Neural crest cell (in vitro differentiated cells): ENCODE data around the gene SBK2. TPM values are rescaled to one million over a fixed set of nuclear protein-coding genes. Genes with fewer than 3 reads are reported as not detected.

Experiments
- DNase-seq: peaks from one replicate; pipeline ENCODE4 v3.0.0; 2021; ENCODE audit warnings: low read depth, mixed read lengths, low spot score
- H3K27ac Mint-ChIP-seq: one replicate; pipeline ENCODE4 v1.8.0; 2021; ENCODE audit warnings: mild to moderate bottlenecking, mixed read lengths; ENCODE audit not compliant: unreplicated experiment
- H3K27me3 Mint-ChIP-seq: 2 replicates; pipeline ENCODE4 v1.8.0; 2021; ENCODE audit warnings: low read depth, mild to moderate bottlenecking, mixed read lengths
- H3K36me3 Mint-ChIP-seq: 2 replicates; pipeline ENCODE4 v1.8.0; 2021; ENCODE audit warnings: low read depth, mild to moderate bottlenecking, mixed read lengths
- H3K4me1 Mint-ChIP-seq: 2 replicates; pipeline ENCODE4 v1.8.0; 2021; ENCODE audit warnings: mixed read lengths
- H3K4me3 Mint-ChIP-seq: one replicate; pipeline ENCODE4 v1.8.0; 2021; ENCODE audit warnings: mild to moderate bottlenecking, mixed read lengths
- H3K9me3 Mint-ChIP-seq: 2 replicates; pipeline ENCODE4 v1.8.0; 2021; ENCODE audit warnings: mixed read lengths
- total RNA-seq: library from RNA; stranded (reverse); gene quantifications from 2 replicates; pipeline ENCODE4 v1.2.1, GENCODE V29; 2021
- TF ChIP-seq, protein P1 (sequence below): fragments of 200-600 bp; sonication (generic); conservative IDR thresholded peaks from 2 replicates; pipeline ENCODE4 v1.5.0; 2021; ENCODE audit warnings: antibody characterized with exemption, mild to moderate bottlenecking

Gene SBK2
- total RNA-seq, 1 donor from 2014 or later = not detected

DNA sequence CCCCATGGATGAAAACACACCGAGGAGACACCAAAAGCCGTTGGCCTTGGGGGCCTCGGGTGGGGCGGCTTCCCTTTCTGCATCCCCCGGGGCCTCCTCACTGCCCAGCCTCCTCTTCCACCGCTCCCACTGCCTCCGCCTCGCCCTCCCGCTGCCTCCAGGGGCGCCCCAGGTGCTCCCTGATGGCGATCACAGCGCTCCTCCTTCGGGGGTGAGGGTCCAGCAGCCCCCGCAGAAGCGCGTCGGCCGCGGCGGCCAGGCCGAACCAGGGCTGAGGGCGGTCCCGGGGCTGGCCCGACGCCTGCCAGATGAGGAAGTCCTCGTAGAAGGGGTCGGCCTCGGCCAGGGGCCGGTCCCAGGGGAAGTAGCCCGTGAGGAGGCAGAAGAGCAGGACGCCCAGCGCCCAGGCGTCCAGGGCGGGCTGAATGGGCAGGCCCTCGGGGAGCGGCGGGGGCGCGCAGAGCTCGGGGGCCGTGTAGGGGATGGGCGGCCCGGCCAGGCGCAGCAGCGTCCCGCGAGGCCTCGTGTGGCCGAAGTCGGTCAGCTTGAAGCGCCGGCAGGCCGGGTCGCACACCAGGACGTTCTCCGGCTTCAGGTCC is 7.2 kb downstream of the SBK2 start:
- TF ChIP-seq, protein P1, sequence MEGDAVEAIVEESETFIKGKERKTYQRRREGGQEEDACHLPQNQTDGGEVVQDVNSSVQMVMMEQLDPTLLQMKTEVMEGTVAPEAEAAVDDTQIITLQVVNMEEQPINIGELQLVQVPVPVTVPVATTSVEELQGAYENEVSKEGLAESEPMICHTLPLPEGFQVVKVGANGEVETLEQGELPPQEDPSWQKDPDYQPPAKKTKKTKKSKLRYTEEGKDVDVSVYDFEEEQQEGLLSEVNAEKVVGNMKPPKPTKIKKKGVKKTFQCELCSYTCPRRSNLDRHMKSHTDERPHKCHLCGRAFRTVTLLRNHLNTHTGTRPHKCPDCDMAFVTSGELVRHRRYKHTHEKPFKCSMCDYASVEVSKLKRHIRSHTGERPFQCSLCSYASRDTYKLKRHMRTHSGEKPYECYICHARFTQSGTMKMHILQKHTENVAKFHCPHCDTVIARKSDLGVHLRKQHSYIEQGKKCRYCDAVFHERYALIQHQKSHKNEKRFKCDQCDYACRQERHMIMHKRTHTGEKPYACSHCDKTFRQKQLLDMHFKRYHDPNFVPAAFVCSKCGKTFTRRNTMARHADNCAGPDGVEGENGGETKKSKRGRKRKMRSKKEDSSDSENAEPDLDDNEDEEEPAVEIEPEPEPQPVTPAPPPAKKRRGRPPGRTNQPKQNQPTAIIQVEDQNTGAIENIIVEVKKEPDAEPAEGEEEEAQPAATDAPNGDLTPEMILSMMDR = no peak
- no peak overlapping the region for H3K4me3 Mint-ChIP-seq
- H3K27ac Mint-ChIP-seq = no peak overlapping the region
- no peaks in the 10 kb centered on the region for H3K9me3 Mint-ChIP-seq
- H3K4me1 Mint-ChIP-seq = no peaks in the 10 kb centered on the region
- H3K36me3 Mint-ChIP-seq = no peaks in the 10 kb centered on the region
- H3K27me3 Mint-ChIP-seq = peaks cover 3% of the 10 kb centered on the region
- DNase-seq = no peak

- H3K27me3 Mint-ChIP-seq = peaks cover 7% of the 10 kb centered on the region
- no peak for DNase-seq
- H3K4me3 Mint-ChIP-seq = no peak overlapping the region
- H3K9me3 Mint-ChIP-seq = no peaks in the 10 kb centered on the region
- no peak overlapping the region for H3K27ac Mint-ChIP-seq
- no peaks in the 10 kb centered on the region for H3K4me1 Mint-ChIP-seq
- H3K36me3 Mint-ChIP-seq = no peaks in the 10 kb centered on the region
- TF ChIP-seq, protein P1 = no peak
These were observed 8.7 kb downstream of the SBK2 start for GRCh38 chr19:55528030-55528803.

DNA sequence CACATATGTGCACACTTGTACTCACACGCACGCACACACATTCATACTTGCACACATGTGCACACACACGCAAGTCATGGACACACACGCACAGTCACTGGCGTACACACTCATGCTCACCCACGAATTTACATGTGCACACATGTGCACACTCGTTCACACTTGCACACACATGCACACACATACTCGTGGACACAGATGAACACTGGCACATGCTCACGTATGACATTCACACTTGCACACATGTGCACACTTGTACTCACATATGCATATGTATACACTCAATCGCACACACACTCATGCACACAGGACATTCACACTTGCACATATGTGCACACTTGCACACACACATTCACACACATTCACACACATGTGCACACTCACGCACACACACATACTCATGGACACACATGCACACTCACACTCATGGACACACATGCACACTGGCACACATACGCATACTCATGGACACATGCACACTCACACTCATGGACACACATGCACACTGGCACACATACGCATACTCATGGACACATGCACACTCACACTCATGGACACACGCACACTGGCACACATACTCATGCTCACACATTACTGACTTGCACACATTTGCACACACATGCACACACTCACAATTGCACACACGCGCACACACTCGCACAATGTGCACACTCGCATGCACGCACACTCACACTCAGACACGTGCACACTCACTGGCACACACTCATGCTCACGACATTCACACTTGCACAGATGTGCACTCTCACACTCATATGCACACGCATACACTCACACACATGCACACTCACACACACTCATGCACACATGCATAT is 9.5 kb downstream of the SBK2 start:
- no peak for DNase-seq

GRCh38 chr19:55526216-55527196 is 10.4 kb downstream of the SBK2 start:
- Mint-ChIP-seq H3K27me3 (peaks cover 7% of the 10 kb centered on the region), H3K4me3 (no peak overlapping the region), H3K9me3 (no peaks in the 10 kb centered on the region), H3K36me3 (no peaks in the 10 kb centered on the region), H3K4me1 (no peaks in the 10 kb centered on the region), H3K27ac (no peak overlapping the region)
- TF ChIP-seq, protein P1 = no peak
- DNase-seq = no peak

More for the DNA sequence above, 9.5 kb downstream of the SBK2 start:
- Mint-ChIP-seq H3K27me3 (peaks cover 7% of the 10 kb centered on the region), H3K4me3 (no peak overlapping the region), H3K27ac (no peak overlapping the region), H3K4me1 (no peaks in the 10 kb centered on the region), H3K36me3 (no peaks in the 10 kb centered on the region), H3K9me3 (no peaks in the 10 kb centered on the region)
- TF ChIP-seq, protein P1 = no peak
